Measurements from ENCODE around the gene AFAP1L1.

AFAP1L1 gene

GRCh38 chr5:149372932-149373331, 101.3 kb downstream of the AFAP1L1 start:
- DNase-seq (ENCODE audit: low spot score), result no peak

GRCh38 chr5:149374303-149374702, 102.6 kb downstream of the AFAP1L1 start:
- DNase-seq (ENCODE audit: low spot score), result no peak

GRCh38 chr5:149374801-149375200, 103.1 kb downstream of the AFAP1L1 start:
- DNase-seq (ENCODE audit: low spot score), result no peak

- no peak for DNase-seq (ENCODE audit: low spot score)
Measured at GRCh38 chr5:149375434-149375833, 103.8 kb downstream of the AFAP1L1 start.

GRCh38 chr5:149376104-149376503, 104.4 kb downstream of the AFAP1L1 start:
- no peak for DNase-seq (ENCODE audit: low spot score)

GRCh38 chr5:149376711-149377447, 105.2 kb downstream of the AFAP1L1 start:
- no peak for DNase-seq (ENCODE audit: low spot score)

- DNase-seq (ENCODE audit: low spot score), result no peak
Measured at GRCh38 chr5:149378241-149378820, 106.7 kb downstream of the AFAP1L1 start.

- DNase-seq (ENCODE audit: low spot score), result no peak
Measured at GRCh38 chr5:149379177-149379761, 107.6 kb downstream of the AFAP1L1 start, which contains the start of gene IL17B. IL17B (minus strand) TSS chr5:149379292; CDS start chr5:149379225, 67 bp downstream.

GRCh38 chr5:149379818-149380374, 108.2 kb downstream of the AFAP1L1 start:
- DNase-seq (ENCODE audit: low spot score), result no peak

- DNase-seq (ENCODE audit: low spot score), result no peak
Measured at GRCh38 chr5:149380466-149381121, 108.9 kb downstream of the AFAP1L1 start.

- no peak for DNase-seq (ENCODE audit: low spot score)
Measured at GRCh38 chr5:149381261-149381985, 109.8 kb downstream of the AFAP1L1 start.

- DNase-seq (ENCODE audit: low spot score), result peak; percentile 92
Measured at GRCh38 chr5:149381986-149382338, 110.3 kb downstream of the AFAP1L1 start.

GRCh38 chr5:149382517-149383220, 111.0 kb downstream of the AFAP1L1 start:
- no peak for DNase-seq (ENCODE audit: low spot score)

- DNase-seq (ENCODE audit: low spot score), result no peak
Measured at GRCh38 chr5:149383399-149383798, 111.7 kb downstream of the AFAP1L1 start.

GRCh38 chr5:149386166-149386565, 114.5 kb downstream of the AFAP1L1 start:
- no peak for DNase-seq (ENCODE audit: low spot score)

GRCh38 chr5:149387081-149387631, 115.5 kb downstream of the AFAP1L1 start:
- no peak for DNase-seq (ENCODE audit: low spot score)

- no peak for DNase-seq (ENCODE audit: low spot score)
Measured at GRCh38 chr5:149387982-149388381, 116.3 kb downstream of the AFAP1L1 start.

- no peak for DNase-seq (ENCODE audit: low spot score)
Measured at GRCh38 chr5:149388498-149389190, 117.0 kb downstream of the AFAP1L1 start.

GRCh38 chr5:149389552-149390495, 118.2 kb downstream of the AFAP1L1 start:
- no peak for DNase-seq (ENCODE audit: low spot score)

Data from iPS-NIHi11 (cell line).